ENCODE data around the gene KIF13A. TPM values are rescaled to one million over a fixed set of nuclear protein-coding genes. Genes with fewer than 3 reads are reported as not detected.
"Not testable (repeated sequence)": the region's sequence is repeated elsewhere in the genome, so short reads cannot be mapped to it uniquely, and the experiment has no call there.

KIF13A gene
- total and polyA plus RNA-seq, 4 donors: 14.2 to 97.4 (median 31.7) TPM

GRCh38 chr6:18011287-18011686 is 23.9 kb upstream of the KIF13A start:
- ATAC-seq (ENCODE audit: insufficient read depth, low FRiP score): no peak
- Histone ChIP-seq H3K27me3 (ENCODE audit: control insufficient read depth in 3 of 3, insufficient read depth in 3 of 3, low read length in 2 of 3) (no peaks in the 10 kb centered on the region), H3K9ac (ENCODE audit: insufficient read depth in 1 of 2, low read length in 2 of 2) (no peak overlapping the region), H3K4me1 (ENCODE audit: control insufficient read depth in 5 of 5, insufficient read depth in 5 of 5, low read length in 5 of 5) (no peaks in the 10 kb centered on the region), H3K36me3 (ENCODE audit: control insufficient read depth in 4 of 4, insufficient read depth in 4 of 4, low read length in 4 of 4) (no peaks in the 10 kb centered on the region), H3K27ac (ENCODE audit: low read depth in 1 of 2, low read length in 1 of 2) (no peak overlapping the region), H3K4me3 (no peak overlapping the region), H3K9me3 (ENCODE audit: control insufficient read depth in 4 of 4, insufficient read depth in 3 of 4, low read length in 3 of 4) (no peaks in the 10 kb centered on the region)
- WGBS, 2 donors: 97 to 99% methylated on average over 30 of the region's 30 CpGs
- no peak for TF ChIP-seq CTCF (IDR thresholded peaks at IDR 0.05; ENCODE audit: control extremely low read depth, extremely low read depth)
- no peak for DNase-seq

GRCh38 chr6:18010540-18010939 is 23.1 kb upstream of the KIF13A start:
- not testable (repeated sequence) for DNase-seq; H3K27ac ChIP-seq (ENCODE audit: low read depth in 1 of 2, low read length in 1 of 2); H3K9ac ChIP-seq (ENCODE audit: insufficient read depth in 1 of 2, low read length in 2 of 2); ATAC-seq (ENCODE audit: insufficient read depth, low FRiP score); H3K9me3 ChIP-seq (ENCODE audit: control insufficient read depth in 4 of 4, insufficient read depth in 3 of 4, low read length in 3 of 4); H3K4me1 ChIP-seq (ENCODE audit: control insufficient read depth in 5 of 5, insufficient read depth in 5 of 5, low read length in 5 of 5); H3K27me3 ChIP-seq (ENCODE audit: control insufficient read depth in 3 of 3, insufficient read depth in 3 of 3, low read length in 2 of 3); H3K36me3 ChIP-seq (ENCODE audit: control insufficient read depth in 4 of 4, insufficient read depth in 4 of 4, low read length in 4 of 4); H3K4me3 ChIP-seq
- 96 to 98% methylated on average over 4 of the region's 4 CpGs for WGBS, 2 donors

- no peaks in the 10 kb centered on the region for H3K36me3 ChIP-seq (ENCODE audit: control insufficient read depth in 4 of 4, insufficient read depth in 4 of 4, low read length in 4 of 4)
- TF ChIP-seq CTCF (IDR thresholded peaks at IDR 0.05; ENCODE audit: control extremely low read depth, extremely low read depth): no peak
- H3K4me1 ChIP-seq (ENCODE audit: control insufficient read depth in 5 of 5, insufficient read depth in 5 of 5, low read length in 5 of 5): peaks cover 0 to 2% (median 0%) of the 10 kb centered on the region in 5 donors
- no peak for ATAC-seq (ENCODE audit: insufficient read depth, low FRiP score)
- no peaks in the 10 kb centered on the region for H3K9me3 ChIP-seq (ENCODE audit: control insufficient read depth in 4 of 4, insufficient read depth in 3 of 4, low read length in 3 of 4)
- no peaks in the 10 kb centered on the region for H3K27me3 ChIP-seq (ENCODE audit: control insufficient read depth in 3 of 3, insufficient read depth in 3 of 3, low read length in 2 of 3)
- H3K4me3 ChIP-seq: no peak overlapping the region
- no peak for DNase-seq
- H3K9ac ChIP-seq (ENCODE audit: insufficient read depth in 1 of 2, low read length in 2 of 2): no peak overlapping the region
- 95 to 99% methylated on average over 10 of the region's 10 CpGs for WGBS, 2 donors
- H3K27ac ChIP-seq (ENCODE audit: low read depth in 1 of 2, low read length in 1 of 2): no peak overlapping the region
Measured at GRCh38 chr6:18004256-18004985, 17.0 kb upstream of the KIF13A start.

GRCh38 chr6:17999425-17999824 is 12.0 kb upstream of the KIF13A start:
- TF ChIP-seq CTCF (IDR thresholded peaks at IDR 0.05; ENCODE audit: control extremely low read depth, extremely low read depth): no peak
- ATAC-seq (ENCODE audit: insufficient read depth, low FRiP score) (no peak), DNase-seq (no peak)
- H3K9ac ChIP-seq (ENCODE audit: insufficient read depth in 1 of 2, low read length in 2 of 2): no peak overlapping the region
- no peaks in the 10 kb centered on the region for H3K9me3 ChIP-seq (ENCODE audit: control insufficient read depth in 4 of 4, insufficient read depth in 3 of 4, low read length in 3 of 4)
- 95 to 97% methylated on average over 7 of the region's 7 CpGs for WGBS, 2 donors
- H3K4me3 ChIP-seq: no peak overlapping the region
- H3K27me3 ChIP-seq (ENCODE audit: control insufficient read depth in 3 of 3, insufficient read depth in 3 of 3, low read length in 2 of 3): no peaks in the 10 kb centered on the region
- H3K4me1 ChIP-seq (ENCODE audit: control insufficient read depth in 5 of 5, insufficient read depth in 5 of 5, low read length in 5 of 5): no peaks in the 10 kb centered on the region
- no peaks in the 10 kb centered on the region for H3K36me3 ChIP-seq (ENCODE audit: control insufficient read depth in 4 of 4, insufficient read depth in 4 of 4, low read length in 4 of 4)
- H3K27ac ChIP-seq (ENCODE audit: low read depth in 1 of 2, low read length in 1 of 2): no peak overlapping the region
